ENCODE results near the gene OPRD1.

DNA sequence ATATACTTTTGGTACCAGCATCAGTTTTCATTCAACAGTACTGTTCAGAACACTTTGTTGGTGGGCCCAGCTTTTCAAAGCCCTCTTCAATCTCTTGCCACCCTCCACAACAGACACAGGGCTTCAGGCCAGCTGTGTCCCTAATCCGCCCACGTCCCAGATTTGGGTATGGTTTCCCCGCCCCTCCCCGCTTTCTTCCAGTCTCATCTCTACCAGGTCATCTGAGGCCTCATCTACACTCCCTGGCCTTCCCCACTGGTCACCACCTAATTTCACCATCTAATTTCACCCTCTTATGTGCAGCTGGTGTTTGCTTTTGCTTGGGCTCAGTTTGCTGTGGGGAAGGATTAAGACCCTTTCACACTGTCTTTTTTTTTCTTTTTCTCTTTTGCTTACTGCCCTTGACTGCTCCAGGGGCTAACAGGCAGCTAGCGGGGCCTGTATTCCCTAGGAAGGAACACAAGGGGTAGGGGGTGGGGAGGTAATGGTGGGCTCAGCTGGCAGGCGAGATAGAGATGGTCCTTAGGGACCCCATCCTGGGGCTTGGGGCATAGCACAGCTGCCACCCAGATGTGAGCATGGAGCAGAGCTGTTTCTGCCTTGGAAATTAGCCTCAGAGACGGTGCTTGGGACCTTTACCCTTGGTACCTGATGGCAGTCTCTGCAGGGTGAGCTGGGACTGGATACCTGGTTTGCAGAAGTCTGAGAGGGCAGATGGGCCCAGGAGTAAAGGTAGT is 98.6 kb downstream of the OPRD1 start:
- TF ChIP-seq, protein P1, sequence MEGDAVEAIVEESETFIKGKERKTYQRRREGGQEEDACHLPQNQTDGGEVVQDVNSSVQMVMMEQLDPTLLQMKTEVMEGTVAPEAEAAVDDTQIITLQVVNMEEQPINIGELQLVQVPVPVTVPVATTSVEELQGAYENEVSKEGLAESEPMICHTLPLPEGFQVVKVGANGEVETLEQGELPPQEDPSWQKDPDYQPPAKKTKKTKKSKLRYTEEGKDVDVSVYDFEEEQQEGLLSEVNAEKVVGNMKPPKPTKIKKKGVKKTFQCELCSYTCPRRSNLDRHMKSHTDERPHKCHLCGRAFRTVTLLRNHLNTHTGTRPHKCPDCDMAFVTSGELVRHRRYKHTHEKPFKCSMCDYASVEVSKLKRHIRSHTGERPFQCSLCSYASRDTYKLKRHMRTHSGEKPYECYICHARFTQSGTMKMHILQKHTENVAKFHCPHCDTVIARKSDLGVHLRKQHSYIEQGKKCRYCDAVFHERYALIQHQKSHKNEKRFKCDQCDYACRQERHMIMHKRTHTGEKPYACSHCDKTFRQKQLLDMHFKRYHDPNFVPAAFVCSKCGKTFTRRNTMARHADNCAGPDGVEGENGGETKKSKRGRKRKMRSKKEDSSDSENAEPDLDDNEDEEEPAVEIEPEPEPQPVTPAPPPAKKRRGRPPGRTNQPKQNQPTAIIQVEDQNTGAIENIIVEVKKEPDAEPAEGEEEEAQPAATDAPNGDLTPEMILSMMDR (IDR thresholded peaks at IDR 0.05 in 4 of 5, conservative IDR thresholded peaks at IDR 0.05 in 1 of 5), result no peak
- TF ChIP-seq POLR2A (IDR thresholded peaks at IDR 0.05), result no peak
